GM12878 (cell line): ENCODE measurements around the gene PPP6R2. TPM values are rescaled to one million over a fixed set of nuclear protein-coding genes. Genes with fewer than 3 reads are reported as not detected.

Source experiments
- ATAC-seq: fragments of 200-7000 bp; cut with Tn5 transposase; 3 replicates; pipeline ENCODE4 v1.9.1; 2020; ENCODE audit warnings: mild to moderate bottlenecking, moderate library complexity
- BruUV-seq: library from RNA; stranded (reverse); fragments of 400-500 nt; replicated peaks from 2 replicates; lab custom pipeline; 2021; lab: Mats Ljungman, UMichigan
- CTCF ChIA-PET: fragments of 300-600 bp; sonication (Branson Sonifier 250); formaldehyde crosslinking; extraction: SDS; loops from one replicate; lab custom pipeline; 2021; ENCODE audit warnings: inconsistent platforms; lab: Yijun Ruan, JAX
- POLR2A ChIA-PET: fragments of 350-600 bp; formaldehyde crosslinking; extraction: SDS; loops from one replicate; lab custom pipeline; 2021; ENCODE audit warnings: inconsistent platforms; lab: Charles Lee
- RAD21 ChIA-PET: fragments of 300-600 bp; sonication (Branson Sonifier 250); formaldehyde crosslinking; loops from one replicate; lab custom pipeline; 2023; ENCODE audit warnings: antibody characterized with exemption; ENCODE audit not compliant: unreplicated experiment; lab: Charles Lee
- SMC1A ChIA-PET: fragments of 300-600 bp; sonication (Branson Sonifier 250); formaldehyde crosslinking; loops from one replicate; lab custom pipeline; 2023; ENCODE audit not compliant: unreplicated experiment, uncharacterized antibody; lab: Charles Lee
- DNase-seq: peaks from one replicate; pipeline ENCODE4 v3.0.0-alpha.2; 2011; ENCODE audit warnings: low read depth, low spot score
- FAIRE-seq: peaks from 3 replicates; lab custom pipeline; 2011; peaks lifted over from hg19 to GRCh38; lab: Jason Lieb, UNC
- H2AFZ ChIP-seq: 2 replicates; pipeline ENCODE4 v1.6.0; 2011; ENCODE audit warnings: low read depth, low read length, control low read depth; ENCODE audit not compliant: control insufficient read depth
- H3K27ac ChIP-seq: 2 replicates; pipeline ENCODE4 v1.5.1; 2011; ENCODE audit warnings: control low read depth; ENCODE audit not compliant: control insufficient read depth, insufficient read depth
- H3K27me3 ChIP-seq, 2 experiments: replicated peaks in 1 of 2; 2 replicates each; pipeline versions ENCODE4 v1.6.0 to v1.6.1; 2011; ENCODE audit warnings: low read length in 1 of 2; ENCODE audit not compliant: control insufficient read depth in 2 of 2, insufficient read depth in 2 of 2
- H3K36me3 ChIP-seq, 2 experiments: 2 replicates each; pipeline ENCODE4 v1.5.1; 2011; ENCODE audit warnings: low read length in 1 of 2; ENCODE audit not compliant: control insufficient read depth in 2 of 2, insufficient read depth in 2 of 2
- H3K4me1 ChIP-seq: 2 replicates; pipeline ENCODE4 v1.6.1; 2011; ENCODE audit warnings: mild to moderate bottlenecking, low read length, moderate library complexity, mixed read lengths; ENCODE audit not compliant: control insufficient read depth, insufficient read depth
- H3K4me2 ChIP-seq: 2 replicates; pipeline ENCODE4 v1.6.0; 2011; ENCODE audit warnings: control low read depth; ENCODE audit not compliant: control insufficient read depth, insufficient read depth
- H3K4me3 ChIP-seq: fragments of 200-600 bp; sonication (generic); 2 replicates; pipeline ENCODE4 v1.5.1; 2016
- H3K79me2 ChIP-seq: 2 replicates; pipeline ENCODE4 v1.6.0; 2011; ENCODE audit warnings: low read length; ENCODE audit not compliant: control insufficient read depth, insufficient read depth
- H3K9ac ChIP-seq: 2 replicates; pipeline ENCODE4 v1.8.0; 2011; ENCODE audit warnings: low read length, control low read depth, mixed read lengths; ENCODE audit not compliant: control insufficient read depth, insufficient read depth
- H3K9me3 ChIP-seq: replicated peaks from 3 replicates; pipeline ENCODE4 v1.5.1; 2011; ENCODE audit warnings: mild to moderate bottlenecking, low read length; ENCODE audit not compliant: control insufficient read depth, insufficient read depth
- H4K20me1 ChIP-seq: 2 replicates; pipeline ENCODE4 v1.6.0; 2011; ENCODE audit not compliant: control insufficient read depth, insufficient read depth
- CBFB ChIP-seq: IDR thresholded peaks from 2 replicates; pipeline ENCODE4 v1.6.1; 2016; ENCODE audit warnings: antibody characterized with exemption, low read depth
- DPF2 ChIP-seq: fragments of 450-650 bp; IDR thresholded peaks from 2 replicates; pipeline ENCODE4 v1.6.1; 2017; ENCODE audit warnings: mild to moderate bottlenecking
- HCFC1 ChIP-seq: fragments of 150-350 bp; IDR thresholded peaks from 2 replicates; pipeline ENCODE4 v1.6.1; 2014; ENCODE audit warnings: low read length
- LARP7 ChIP-seq: fragments of 450-650 bp; IDR thresholded peaks from 2 replicates; pipeline ENCODE4 v1.6.1; 2017; ENCODE audit warnings: mild to moderate bottlenecking
- MTA2 ChIP-seq: fragments of 450-650 bp; IDR thresholded peaks from 2 replicates; pipeline ENCODE4 v1.6.1; 2016; ENCODE audit warnings: low read depth, mild to moderate bottlenecking, moderate library complexity
- NBN ChIP-seq: fragments of 450-650 bp; IDR thresholded peaks from 2 replicates; pipeline ENCODE4 v1.6.1; 2016
- RB1 ChIP-seq: fragments of 450-650 bp; formaldehyde crosslinking; IDR thresholded peaks from 2 replicates; pipeline ENCODE4 v1.6.1; 2017; ENCODE audit warnings: mild to moderate bottlenecking, borderline replicate concordance
- SMAD1 ChIP-seq: fragments of 450-650 bp; IDR thresholded peaks from 2 replicates; pipeline ENCODE4 v1.6.1; 2018; ENCODE audit warnings: mild to moderate bottlenecking, low read depth; ENCODE audit not compliant: partially characterized antibody
- SP1 ChIP-seq: IDR thresholded peaks from one replicate; pipeline ENCODE4 v1.6.1; 2011; ENCODE audit warnings: low read depth, low read length
- SREBF2 ChIP-seq: IDR thresholded peaks from 2 replicates; pipeline ENCODE4 v1.6.1; 2012; ENCODE audit warnings: mild to moderate bottlenecking, low read length
- STAT1 ChIP-seq: fragments of 450-650 bp; conservative IDR thresholded peaks from 2 replicates; pipeline ENCODE4 v1.6.1; 2014; ENCODE audit warnings: antibody characterized with exemption, mild to moderate bottlenecking
- TARDBP ChIP-seq: IDR thresholded peaks from 2 replicates; pipeline ENCODE4 v1.6.1; 2016; ENCODE audit warnings: borderline replicate concordance
- WGBS: methylation state at CpG from one replicate; pipeline ENCODE4 v1.1.6; 2016; ENCODE audit warnings: low lambda C conversion rate; ENCODE audit not compliant: insufficient replicate concordance, insufficient coverage; ENCODE audit errors: missing lambda C conversion rate; 5-methylcytosine and 5-hydroxymethylcytosine counted together
- in situ Hi-C: fragments of 300-500 bp; cut with MboI; formaldehyde crosslinking; loops from 9 replicates; pipeline ENCODE4 v1.14.3; 2018; ENCODE audit warnings: mixed read lengths
- intact Hi-C: fragments of 100-400 bp; cut with micrococcal nuclease; formaldehyde crosslinking; loops from one replicate; pipeline ENCODE4 v1.14.2; 2022; ENCODE audit not compliant: unreplicated experiment
- polyA plus RNA-seq, 11 experiments: library from polyadenylated mRNA; depleted of rRNA in 4 of 11; unstranded in 6 of 11; stranded (reverse) in 5 of 11; fragments of >200 nt; fragmentation: Nextera tagmentation in 4 of 11; fragmentation: Illumina TruSeq in 1 of 11; extraction: Ambion mirVana in 4 of 11; extraction: Trizol in 1 of 11; gene quantifications; 1 replicate in 1 of 11; 2 replicates in 10 of 11; pipeline versions ENCODE4 v1.2.1 to v1.2.3, GENCODE V29; 2011 to 2016; ENCODE audit warnings: inconsistent platforms in 2 of 11, missing spikeins in 2 of 11, low read depth in 1 of 11
- total RNA-seq, 4 experiments: library from RNA; depleted of rRNA in 3 of 4; stranded (reverse); fragments of >200 nt in 3 of 4; fragmentation: Illumina TruSeq in 1 of 4; extraction: Trizol in 1 of 4; gene quantifications; 2 replicates each; pipeline versions ENCODE4 v1.2.1 to v1.2.3, GENCODE V29; 2013 to 2021
- TF ChIP-seq, protein P1 (sequence below): fragments of 450-650 bp; IDR thresholded peaks from 2 replicates; pipeline ENCODE4 v1.6.1; 2016; ENCODE audit warnings: mild to moderate bottlenecking, moderate library complexity, borderline replicate concordance

PPP6R2 gene
- total and polyA plus RNA-seq, 10 of the 15 experiments (the other 5 are each of a cell fraction or from before 2014, with no cell fraction given) = 0.29 to 52.6 (median 25.4) TPM

DNA sequence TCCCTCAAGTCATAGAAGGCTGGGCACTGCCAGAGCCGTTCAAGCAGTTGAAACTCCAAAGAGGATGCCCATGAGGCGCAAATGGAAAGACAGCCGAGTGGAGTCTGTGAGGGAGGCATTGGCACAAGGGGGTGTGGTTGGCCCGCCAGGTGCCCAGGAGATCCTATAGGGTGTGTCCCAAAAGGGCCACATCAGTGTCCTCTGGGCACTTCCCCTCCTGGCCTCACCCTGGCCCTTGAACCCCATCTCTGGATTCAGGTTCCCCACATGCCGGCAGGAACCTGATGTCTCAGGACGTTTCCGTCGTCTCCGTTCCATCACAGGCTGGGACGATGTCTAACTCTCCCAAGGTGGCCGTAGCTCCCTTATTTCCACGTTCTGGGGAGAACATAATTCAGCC lies 77.5 kb downstream of the PPP6R2 start (continued):
- TF ChIP-seq, protein P1, sequence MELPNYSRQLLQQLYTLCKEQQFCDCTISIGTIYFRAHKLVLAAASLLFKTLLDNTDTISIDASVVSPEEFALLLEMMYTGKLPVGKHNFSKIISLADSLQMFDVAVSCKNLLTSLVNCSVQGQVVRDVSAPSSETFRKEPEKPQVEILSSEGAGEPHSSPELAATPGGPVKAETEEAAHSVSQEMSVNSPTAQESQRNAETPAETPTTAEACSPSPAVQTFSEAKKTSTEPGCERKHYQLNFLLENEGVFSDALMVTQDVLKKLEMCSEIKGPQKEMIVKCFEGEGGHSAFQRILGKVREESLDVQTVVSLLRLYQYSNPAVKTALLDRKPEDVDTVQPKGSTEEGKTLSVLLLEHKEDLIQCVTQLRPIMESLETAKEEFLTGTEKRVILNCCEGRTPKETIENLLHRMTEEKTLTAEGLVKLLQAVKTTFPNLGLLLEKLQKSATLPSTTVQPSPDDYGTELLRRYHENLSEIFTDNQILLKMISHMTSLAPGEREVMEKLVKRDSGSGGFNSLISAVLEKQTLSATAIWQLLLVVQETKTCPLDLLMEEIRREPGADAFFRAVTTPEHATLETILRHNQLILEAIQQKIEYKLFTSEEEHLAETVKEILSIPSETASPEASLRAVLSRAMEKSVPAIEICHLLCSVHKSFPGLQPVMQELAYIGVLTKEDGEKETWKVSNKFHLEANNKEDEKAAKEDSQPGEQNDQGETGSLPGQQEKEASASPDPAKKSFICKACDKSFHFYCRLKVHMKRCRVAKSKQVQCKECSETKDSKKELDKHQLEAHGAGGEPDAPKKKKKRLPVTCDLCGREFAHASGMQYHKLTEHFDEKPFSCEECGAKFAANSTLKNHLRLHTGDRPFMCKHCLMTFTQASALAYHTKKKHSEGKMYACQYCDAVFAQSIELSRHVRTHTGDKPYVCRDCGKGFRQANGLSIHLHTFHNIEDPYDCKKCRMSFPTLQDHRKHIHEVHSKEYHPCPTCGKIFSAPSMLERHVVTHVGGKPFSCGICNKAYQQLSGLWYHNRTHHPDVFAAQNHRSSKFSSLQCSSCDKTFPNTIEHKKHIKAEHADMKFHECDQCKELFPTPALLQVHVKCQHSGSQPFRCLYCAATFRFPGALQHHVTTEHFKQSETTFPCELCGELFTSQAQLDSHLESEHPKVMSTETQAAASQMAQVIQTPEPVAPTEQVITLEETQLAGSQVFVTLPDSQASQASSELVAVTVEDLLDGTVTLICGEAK = no peak
- TF ChIP-seq LARP7 (no peak), SMAD1 (no peak), TARDBP (no peak), CBFB (no peak), SREBF2 (no peak), RB1 (no peak), DPF2 (no peak), NBN (no peak)

DNA sequence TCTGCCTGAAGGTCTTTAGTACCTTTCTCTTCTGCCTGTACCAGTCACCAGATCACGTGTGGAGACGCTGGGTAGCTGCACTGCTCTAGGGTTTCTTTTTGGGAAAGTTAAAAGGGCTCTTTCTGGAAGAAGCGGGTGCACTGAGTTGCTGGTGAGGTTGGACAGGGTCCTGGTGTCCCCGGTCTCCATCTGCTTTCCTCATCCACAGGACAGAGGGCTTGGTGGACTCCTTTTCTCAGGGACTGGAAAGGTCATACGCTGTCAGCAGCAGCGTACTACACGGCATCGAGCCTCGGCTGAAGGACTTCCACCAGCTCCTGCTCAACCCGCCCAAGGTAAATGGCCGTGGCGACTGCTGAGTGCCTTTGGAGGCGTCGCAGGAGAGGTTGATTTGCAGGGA lies 78.9 kb downstream of the PPP6R2 start:
- Histone ChIP-seq H3K4me3 (no peak overlapping the region), H3K9ac (no peak overlapping the region), H2AFZ (no peak overlapping the region), H3K36me3 (peaks cover 25 to 31% of the 10 kb centered on the region in 2 experiments), H3K4me1 (no peaks in the 10 kb centered on the region), H3K27me3 (no peaks in the 10 kb centered on the region), H3K79me2 (no peaks in the 10 kb centered on the region), H3K27ac (no peak overlapping the region), H4K20me1 (no peaks in the 10 kb centered on the region), H3K4me2 (no peak overlapping the region), H3K9me3 (no peaks in the 10 kb centered on the region)
- SMC1A ChIA-PET = no interaction called here
- CTCF ChIA-PET = interaction anchor here (0.5 kb wide), 1 partner anchor 112 kb away, joined by 3 read pairs; no protein-coding TSS in a partner anchor
- no peak for DNase-seq
- POLR2A ChIA-PET = no interaction called here
- no TSS peak for BruUV-seq
- TF ChIP-seq STAT1 (no peak), SP1 (no peak), MTA2 (no peak), LARP7 (no peak), HCFC1 (no peak)
- FAIRE-seq = no peak
- in situ Hi-C loops (no loop called here), intact Hi-C loops (no loop called here)
- RAD21 ChIA-PET = no interaction called here
- ATAC-seq = no peak
- 98% methylated on average over 14 of the region's 14 CpGs for WGBS
